B cell (primary cell): ENCODE measurements around the gene AK9. TPM values are rescaled to one million over a fixed set of nuclear protein-coding genes. Genes with fewer than 3 reads are reported as not detected.

Source experiments
- ATAC-seq: fragments of 200-7000 bp; cut with Tn5 transposase; one replicate; pipeline ENCODE4 v1.10.0; 2021; ENCODE audit warnings: low read depth, mild to moderate bottlenecking, moderate number of reproducible peaks, moderate library complexity
- CTCF ChIA-PET: fragments of 350-600 bp; sonication (Branson Sonifier 250); formaldehyde crosslinking; loops from one replicate; lab custom pipeline; 2021; ENCODE audit warnings: antibody characterized with exemption, inconsistent platforms; lab: Charles Lee
- POLR2A ChIA-PET: fragments of 350-600 bp; sonication (Branson Sonifier 250); formaldehyde crosslinking; loops from one replicate; lab custom pipeline; 2021; ENCODE audit warnings: antibody characterized with exemption; lab: Charles Lee
- DNase-seq: peaks from one replicate; pipeline ENCODE4 v3.0.0; 2013
- H2AFZ ChIP-seq: 2 replicates; pipeline ENCODE4 v1.6.1; 2012; ENCODE audit warnings: mild to moderate bottlenecking, low read depth, low read length; ENCODE audit not compliant: insufficient read depth, poor library complexity, severe bottlenecking
- H3K27ac ChIP-seq, 2 donors: 1 replicate in 1 of 2; 2 replicates in 1 of 2; pipeline ENCODE4 v1.5.1; 2012 to 2013; ENCODE audit warnings: low read length in 2 of 2, mild to moderate bottlenecking in 2 of 2, moderate library complexity in 1 of 2
- H3K27me3 ChIP-seq, 4 experiments: fragments of 200-600 bp in 1 of 4; sonication (generic) in 1 of 4; replicated peaks in 1 of 4; 1 replicate in 2 of 4; 2 replicates in 2 of 4; pipeline versions ENCODE4 v1.6.1 to v1.7.0; 2013 to 2016; ENCODE audit warnings: low read length in 3 of 4, mild to moderate bottlenecking in 2 of 4, mixed read lengths in 1 of 4, moderate library complexity in 1 of 4; ENCODE audit not compliant: insufficient read depth in 4 of 4, control insufficient read depth in 3 of 4; ENCODE audit errors: control extremely low read depth in 1 of 4
- H3K36me3 ChIP-seq, 2 experiments: replicated peaks in 1 of 2; 1 replicate in 1 of 2; 2 replicates in 1 of 2; pipeline versions ENCODE4 v1.6.1 to v1.7.1; 2013; ENCODE audit warnings: low read length in 1 of 2; ENCODE audit not compliant: insufficient read depth in 2 of 2, control insufficient read depth in 1 of 2; ENCODE audit errors: control extremely low read depth in 1 of 2, extremely low read depth in 1 of 2
- H3K4me1 ChIP-seq, 2 donors: fragments of 200-600 bp in 1 of 2; sonication (generic) in 1 of 2; 1 replicate in 1 of 2; 2 replicates in 1 of 2; pipeline versions ENCODE4 v1.5.1 to v1.6.1; 2013 to 2017; ENCODE audit warnings: low read length in 2 of 2; ENCODE audit not compliant: control insufficient read depth in 2 of 2, insufficient read depth in 2 of 2
- H3K4me2 ChIP-seq: replicated peaks from 2 replicates; pipeline ENCODE3; 2012; ENCODE audit warnings: mild to moderate bottlenecking, low read depth, low read length; ENCODE audit not compliant: poor library complexity, severe bottlenecking
- H3K4me3 ChIP-seq, 5 experiments: fragments of 200-600 bp in 1 of 5; sonication (generic) in 1 of 5; 1 replicate in 3 of 5; 2 replicates in 2 of 5; pipeline versions ENCODE4 v1.5.1 to v1.7.0; 2011 to 2016; ENCODE audit warnings: low read length in 4 of 5, mild to moderate bottlenecking in 4 of 5, low read depth in 2 of 5, control low read depth in 1 of 5, moderate library complexity in 1 of 5; ENCODE audit not compliant: insufficient read depth in 1 of 5; ENCODE audit errors: control extremely low read depth in 1 of 5, extremely low read depth in 1 of 5
- H3K79me2 ChIP-seq: fragments of 200-600 bp; sonication (generic); one replicate; pipeline ENCODE4 v1.6.0; 2016; ENCODE audit warnings: low read length; ENCODE audit not compliant: control insufficient read depth, insufficient read depth
- H3K9ac ChIP-seq: fragments of 200-600 bp; sonication (generic); 2 replicates; pipeline ENCODE4 v1.6.1; 2017; ENCODE audit warnings: mild to moderate bottlenecking, low read length, moderate library complexity
- H3K9me3 ChIP-seq, 3 donors: one replicate each; pipeline versions ENCODE4 v1.6.1 to v1.7.1; 2013; ENCODE audit warnings: low read length in 2 of 3; ENCODE audit not compliant: control insufficient read depth in 2 of 3, insufficient read depth in 1 of 3; ENCODE audit errors: control extremely low read depth in 1 of 3
- H4K20me1 ChIP-seq: 2 replicates; pipeline ENCODE4 v1.6.0; 2012; ENCODE audit warnings: mild to moderate bottlenecking, low read length; ENCODE audit not compliant: insufficient read depth, control insufficient read depth, poor library complexity, severe bottlenecking
- H3K27ac Mint-ChIP-seq: one replicate; pipeline ENCODE4 v1.8.0; 2021; ENCODE audit warnings: mixed read lengths
- H3K27me3 Mint-ChIP-seq: one replicate; pipeline ENCODE4 v1.8.0; 2021; ENCODE audit warnings: mixed read lengths
- H3K4me1 Mint-ChIP-seq: one replicate; pipeline ENCODE4 v1.8.0; 2021; ENCODE audit warnings: mixed read lengths
- H3K4me3 Mint-ChIP-seq: one replicate; pipeline ENCODE4 v1.8.0; 2021; ENCODE audit warnings: mixed read lengths
- H3K9me3 Mint-ChIP-seq: one replicate; pipeline ENCODE4 v1.8.0; 2022; ENCODE audit warnings: mixed read lengths; ENCODE audit not compliant: insufficient read depth
- EZH2 ChIP-seq: IDR thresholded peaks from 2 replicates; pipeline ENCODE4 v1.6.1; 2012; ENCODE audit warnings: borderline replicate concordance, low read depth, mild to moderate bottlenecking, moderate library complexity, low read length; ENCODE audit not compliant: insufficient read depth, poor library complexity, severe bottlenecking
- WGBS: methylation state at CpG from one replicate; pipeline ENCODE4 v1.1.5; 2013; ENCODE audit warnings: missing lambda C conversion rate; ENCODE audit not compliant: insufficient coverage; 5-methylcytosine and 5-hydroxymethylcytosine counted together
- intact Hi-C: fragments of 100-400 bp; cut with micrococcal nuclease; formaldehyde crosslinking; loops from one replicate; pipeline ENCODE4 v1.10.0; 2022
- polyA plus RNA-seq: library from polyadenylated mRNA; depleted of rRNA; stranded (reverse); fragments of >200 nt; gene quantifications from 2 replicates; pipeline ENCODE4 v1.2.3, GENCODE V29; 2012
- total RNA-seq, 2 donors: library from RNA; stranded (reverse); fragments of 120-200 nt in 1 of 2; gene quantifications; 1 replicate in 1 of 2; 2 replicates in 1 of 2; pipeline versions ENCODE4 v1.2.3 to v1.2.4, GENCODE V29; 2013 to 2022
- TF ChIP-seq, protein P1 (sequence below): fragments of 200-600 bp; IDR thresholded peaks from one replicate; pipeline ENCODE4 v1.8.0; 2022; ENCODE audit warnings: antibody characterized with exemption, mild to moderate bottlenecking

AK9 gene
- total and polyA plus RNA-seq, 2 donors (not counting 1 experiment from before 2014, with no cell fraction given) = 6.4 to 26.5 TPM

DNA sequence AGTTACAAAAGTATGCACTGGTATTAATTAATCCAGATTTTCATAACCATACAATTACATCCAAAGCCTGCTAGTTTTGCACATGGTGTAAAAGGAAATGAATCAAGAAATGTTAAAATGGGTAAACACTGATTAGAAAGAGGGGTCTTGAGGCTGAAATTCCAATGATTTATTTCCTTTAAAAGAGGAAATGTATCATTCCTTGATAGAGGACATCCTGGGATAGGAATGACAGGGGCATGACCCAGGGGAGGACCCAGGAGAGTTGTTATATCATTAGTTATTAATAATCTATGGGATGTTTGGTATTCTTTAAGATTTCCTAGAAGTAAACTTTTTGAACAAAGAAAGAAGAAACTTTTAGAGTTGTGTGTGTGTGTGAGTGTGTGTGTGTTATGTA, 18.2 kb downstream of the AK9 start:
- no peaks in the 10 kb centered on the region for H4K20me1 ChIP-seq
- peaks cover 0 to 5% of the 10 kb centered on the region in 2 donors for H3K4me1 ChIP-seq
- H3K27ac ChIP-seq = no peak overlapping the region
- peaks cover 2 to 4% of the 10 kb centered on the region in 2 experiments for H3K36me3 ChIP-seq
- no peak overlapping the region for H3K4me3 ChIP-seq
- no peak overlapping the region for H3K4me2 ChIP-seq
- Mint-ChIP-seq H3K4me3 (no peak overlapping the region), H3K27me3 (no peaks in the 10 kb centered on the region), H3K4me1 (peaks cover 6% of the 10 kb centered on the region), H3K9me3 (peaks cover 3% of the 10 kb centered on the region), H3K27ac (no peak overlapping the region)
- DNase-seq (no peak), ATAC-seq (no peak)
- TF ChIP-seq EZH2 = no peak
- TF ChIP-seq, protein P1, sequence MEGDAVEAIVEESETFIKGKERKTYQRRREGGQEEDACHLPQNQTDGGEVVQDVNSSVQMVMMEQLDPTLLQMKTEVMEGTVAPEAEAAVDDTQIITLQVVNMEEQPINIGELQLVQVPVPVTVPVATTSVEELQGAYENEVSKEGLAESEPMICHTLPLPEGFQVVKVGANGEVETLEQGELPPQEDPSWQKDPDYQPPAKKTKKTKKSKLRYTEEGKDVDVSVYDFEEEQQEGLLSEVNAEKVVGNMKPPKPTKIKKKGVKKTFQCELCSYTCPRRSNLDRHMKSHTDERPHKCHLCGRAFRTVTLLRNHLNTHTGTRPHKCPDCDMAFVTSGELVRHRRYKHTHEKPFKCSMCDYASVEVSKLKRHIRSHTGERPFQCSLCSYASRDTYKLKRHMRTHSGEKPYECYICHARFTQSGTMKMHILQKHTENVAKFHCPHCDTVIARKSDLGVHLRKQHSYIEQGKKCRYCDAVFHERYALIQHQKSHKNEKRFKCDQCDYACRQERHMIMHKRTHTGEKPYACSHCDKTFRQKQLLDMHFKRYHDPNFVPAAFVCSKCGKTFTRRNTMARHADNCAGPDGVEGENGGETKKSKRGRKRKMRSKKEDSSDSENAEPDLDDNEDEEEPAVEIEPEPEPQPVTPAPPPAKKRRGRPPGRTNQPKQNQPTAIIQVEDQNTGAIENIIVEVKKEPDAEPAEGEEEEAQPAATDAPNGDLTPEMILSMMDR = no peak
- no peak overlapping the region for H2AFZ ChIP-seq
- ChIA-PET POLR2A (no interaction called here), CTCF (no interaction called here)
- H3K27me3 ChIP-seq = no peaks in the 10 kb centered on the region
- peaks cover 3% of the 10 kb centered on the region for H3K79me2 ChIP-seq
- intact Hi-C loops = no loop called here
- H3K9ac ChIP-seq = no peak overlapping the region
- H3K9me3 ChIP-seq = no peaks in the 10 kb centered on the region

DNA sequence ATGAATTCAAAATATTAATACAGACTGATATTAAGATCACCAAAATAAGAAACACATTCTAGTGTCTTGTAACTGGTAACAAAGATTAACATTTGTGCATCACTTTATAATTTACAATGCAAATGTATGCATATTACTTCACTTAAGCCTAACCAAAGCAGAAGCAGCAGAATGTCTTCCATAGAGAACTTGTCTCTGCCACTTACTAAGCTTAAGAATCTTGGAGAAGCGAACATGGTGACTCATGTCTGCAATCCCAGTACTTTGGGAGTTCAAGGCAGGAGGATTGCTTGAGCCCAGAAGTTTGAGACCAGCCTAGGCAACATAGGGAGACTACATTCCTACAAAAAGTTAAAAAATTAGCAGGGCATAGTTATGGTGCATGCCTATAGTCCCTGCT, 18.8 kb downstream of the AK9 start:
- Mint-ChIP-seq H3K4me3 (no peak overlapping the region), H3K4me1 (peaks cover 6% of the 10 kb centered on the region), H3K27ac (no peak overlapping the region), H3K9me3 (peaks cover 3% of the 10 kb centered on the region), H3K27me3 (no peaks in the 10 kb centered on the region)
- Histone ChIP-seq H3K27ac (no peak overlapping the region), H3K79me2 (peaks cover under 1% of the 10 kb centered on the region), H3K4me1 (peaks cover 0 to 5% of the 10 kb centered on the region in 2 donors), H3K36me3 (peaks cover 2 to 4% of the 10 kb centered on the region in 2 experiments), H3K4me3 (no peak overlapping the region), H2AFZ (no peak overlapping the region), H4K20me1 (no peaks in the 10 kb centered on the region), H3K4me2 (no peak overlapping the region), H3K9me3 (no peaks in the 10 kb centered on the region), H3K9ac (no peak overlapping the region), H3K27me3 (no peaks in the 10 kb centered on the region)
- ATAC-seq (no peak), DNase-seq (no peak)
- no peak for TF ChIP-seq EZH2
- TF ChIP-seq, protein P1 = no peak
- POLR2A ChIA-PET = no interaction called here
- intact Hi-C loops = no loop called here
- CTCF ChIA-PET = interaction anchor here (1.1 to 1.8 kb wide), 2 partner anchors 32 to 368 kb away, joined by 3 to 5 read pairs; no protein-coding TSS in a partner anchor
- no CpG with 5 or more reads among the region's 1 CpG for WGBS
